ENCODE data around the gene ARID2.

Gene ARID2

DNA sequence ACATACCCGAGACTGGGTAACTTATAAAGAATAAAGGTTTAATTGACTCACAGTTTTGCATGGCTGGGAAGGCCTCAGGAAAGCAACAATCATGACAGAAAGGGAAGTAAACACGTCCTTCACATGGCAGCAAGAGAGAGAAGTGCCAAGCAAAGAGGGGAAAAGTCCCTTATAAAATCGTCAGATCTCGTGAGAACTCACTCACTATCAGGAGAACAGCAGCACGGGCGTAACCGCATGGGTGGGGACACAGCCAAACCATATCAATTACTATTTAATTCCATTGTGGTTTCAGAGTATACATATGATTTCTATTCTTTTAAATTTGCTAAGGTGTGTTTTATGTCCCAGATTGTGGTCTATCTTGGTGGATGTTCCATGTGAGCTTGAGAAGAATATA lies 142.9 kb downstream of the ARID2 start:
- no peak for DNase-seq (ENCODE audit: low read depth)

DNA sequence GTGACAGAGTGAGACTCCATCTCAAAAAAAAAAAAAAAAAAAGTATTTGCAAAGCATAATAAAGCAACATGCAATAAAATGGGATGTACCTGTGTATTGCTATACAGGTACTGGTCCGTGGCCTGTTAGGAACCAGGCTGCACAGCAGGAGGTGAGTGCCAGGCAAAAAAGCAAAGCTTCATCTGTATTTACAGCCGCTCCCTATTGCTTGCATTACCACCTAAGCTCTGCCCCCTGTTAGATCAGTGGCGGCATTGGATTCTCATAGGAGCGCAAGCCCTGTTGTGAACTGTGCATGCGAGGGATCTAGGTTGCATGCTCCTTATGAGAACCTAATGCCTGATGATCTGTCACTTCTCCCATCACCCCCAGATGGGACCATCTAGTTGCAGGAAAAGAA lies 147.6 kb downstream of the ARID2 start:
- no peak for DNase-seq (ENCODE audit: low read depth)

DNA sequence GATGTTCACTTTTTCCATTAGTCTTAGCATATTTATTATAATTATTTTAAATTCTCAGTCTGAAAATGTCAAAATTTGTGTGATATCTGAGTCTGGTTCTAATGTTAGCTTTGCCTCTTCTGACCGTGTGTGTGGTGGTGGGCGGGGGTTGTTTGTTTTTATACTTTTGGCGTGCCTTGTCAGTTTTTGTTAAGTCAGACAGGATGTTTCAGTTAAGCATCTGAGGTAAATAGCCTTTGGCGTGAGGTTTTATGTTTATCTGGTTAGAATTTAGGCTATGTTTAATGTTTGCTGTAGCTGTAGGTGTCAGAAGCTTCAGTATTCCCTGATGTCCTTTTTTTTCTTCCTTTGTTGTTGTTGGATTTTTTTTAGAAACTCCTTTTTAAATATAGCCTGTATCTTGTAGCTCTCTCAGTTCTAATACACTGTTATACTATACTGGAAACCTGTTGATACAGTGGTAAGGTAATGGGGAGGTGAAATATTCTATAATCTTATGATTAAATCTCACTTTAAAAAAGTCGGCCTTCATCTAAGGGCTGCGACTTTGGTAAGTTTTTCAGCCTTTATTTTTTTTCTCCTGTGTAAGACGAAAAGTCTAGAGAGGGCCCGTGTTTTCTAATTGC lies 149.2 kb downstream of the ARID2 start:
- no peak for DNase-seq (ENCODE audit: low read depth)

DNA sequence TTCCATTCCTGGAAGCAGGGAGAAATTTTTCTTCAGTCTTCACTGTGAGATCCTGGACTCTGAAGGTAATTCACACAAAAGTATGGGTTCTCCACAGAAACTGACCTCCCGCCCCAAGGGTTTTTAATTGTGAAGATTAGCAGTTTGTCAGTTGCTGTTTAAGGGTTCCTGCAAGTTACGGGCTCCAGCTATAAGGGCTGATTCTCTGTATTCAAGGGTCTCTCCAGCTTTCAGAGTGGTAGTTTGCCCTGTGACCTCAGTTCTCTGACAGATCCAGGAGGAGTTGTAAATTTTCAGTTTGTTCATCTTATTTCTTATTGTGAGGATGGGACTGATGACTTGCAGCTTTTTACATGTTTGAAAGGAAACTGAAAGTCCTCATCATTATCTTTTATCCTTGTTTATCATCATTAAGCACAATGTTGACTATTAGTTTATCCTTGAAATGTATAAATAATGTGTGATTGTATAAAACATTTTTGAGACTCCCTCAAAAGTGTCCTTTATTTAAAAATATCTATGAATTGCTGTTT lies 149.9 kb downstream of the ARID2 start:
- DNase-seq (ENCODE audit: low read depth): no peak

DNA sequence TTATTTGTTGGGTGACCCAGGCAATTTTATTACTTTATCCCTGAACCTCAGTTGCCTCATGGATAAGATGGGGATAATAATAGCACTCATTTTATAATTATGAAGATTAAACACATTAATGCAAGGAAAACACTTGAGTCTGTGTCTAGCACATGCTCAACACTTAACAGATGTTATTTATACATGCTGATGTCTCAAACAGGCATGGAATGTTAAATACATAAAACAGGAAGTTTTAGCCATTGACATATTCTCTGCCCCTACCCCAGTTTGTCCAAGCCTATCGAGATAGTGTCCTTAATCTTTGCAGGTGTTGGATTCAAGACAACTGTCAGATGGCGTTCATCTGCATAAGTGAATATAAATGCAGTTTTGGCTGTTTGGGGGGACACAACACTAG lies 151.0 kb downstream of the ARID2 start:
- DNase-seq (ENCODE audit: low read depth): no peak

DNA sequence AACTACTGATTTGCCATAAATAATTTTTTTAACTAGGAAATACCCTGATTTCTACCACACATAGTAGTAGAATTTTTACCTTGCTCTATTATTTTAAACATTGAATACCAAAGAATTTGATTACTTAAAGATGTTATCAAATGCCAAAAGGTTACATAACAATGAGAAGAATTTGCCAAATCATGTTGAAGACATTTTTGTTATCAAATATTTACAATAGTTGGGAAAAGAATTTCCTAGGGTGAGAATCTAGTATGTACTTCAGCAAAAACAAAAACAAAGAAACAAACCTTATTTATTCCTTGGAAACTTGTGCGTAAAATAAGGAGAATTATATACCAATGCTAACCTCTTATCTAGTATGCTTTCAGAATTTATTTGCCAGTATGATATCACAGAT lies 153.7 kb downstream of the ARID2 start:
- DNase-seq (ENCODE audit: low read depth): no peak

DNA sequence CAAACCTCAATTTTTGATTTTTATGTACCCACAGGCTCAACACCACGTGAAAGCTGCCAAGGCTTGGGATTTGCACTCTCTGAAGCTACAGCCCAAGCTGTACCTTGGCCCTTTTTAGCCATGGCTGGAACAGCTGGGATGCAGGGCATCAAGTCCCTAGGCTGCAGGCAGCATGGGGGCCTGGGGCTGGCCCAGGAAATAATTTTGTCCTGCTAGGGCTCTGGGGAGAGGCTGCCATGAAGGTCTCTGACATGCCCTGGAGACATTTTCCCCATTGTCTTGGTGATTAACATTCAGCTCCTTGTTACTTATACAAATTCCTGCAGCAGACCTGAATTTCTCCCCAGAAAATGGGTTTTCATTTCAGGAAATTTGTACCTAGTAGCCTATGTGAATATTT lies 157.2 kb downstream of the ARID2 start:
- no peak for DNase-seq (ENCODE audit: low read depth)

DNA sequence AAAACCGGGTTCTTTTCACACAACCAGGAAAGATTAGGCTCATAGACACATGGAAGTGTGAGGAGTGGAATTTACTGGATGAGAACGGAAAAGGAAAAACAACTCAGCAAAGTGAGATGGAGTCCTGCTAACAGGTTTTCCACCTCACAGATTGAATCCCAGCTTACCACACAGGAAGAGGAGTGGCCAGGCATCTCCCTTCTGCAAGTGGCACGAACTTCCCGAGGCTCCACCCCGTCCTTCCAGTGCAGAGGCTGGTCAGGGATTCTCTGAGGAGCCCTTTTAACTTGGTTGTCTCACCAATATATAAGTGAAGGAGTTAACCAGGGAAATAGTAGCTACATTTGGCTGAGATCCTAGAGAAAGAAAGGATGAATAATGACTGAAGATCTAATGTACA lies 158.0 kb downstream of the ARID2 start:
- DNase-seq (ENCODE audit: low read depth): no peak

DNA sequence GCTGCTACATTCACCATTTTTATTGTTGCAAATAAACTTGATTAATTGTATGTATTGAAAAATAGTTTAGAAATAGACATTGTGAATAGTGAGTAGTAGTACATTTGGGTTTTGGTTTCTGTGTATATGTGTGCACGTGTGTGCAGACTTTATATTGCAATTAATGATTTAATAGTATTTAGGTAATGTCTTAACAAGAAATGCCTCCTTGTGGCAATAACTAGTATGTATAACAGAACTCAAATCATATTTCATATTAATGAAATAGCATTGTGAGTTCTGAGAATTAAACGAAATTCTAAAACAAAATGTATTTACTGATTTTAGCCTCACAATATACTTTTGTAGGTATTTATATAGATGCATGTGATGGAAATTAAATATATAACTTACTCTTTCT lies 160.8 kb downstream of the ARID2 start:
- no peak for DNase-seq (ENCODE audit: low read depth)

DNA sequence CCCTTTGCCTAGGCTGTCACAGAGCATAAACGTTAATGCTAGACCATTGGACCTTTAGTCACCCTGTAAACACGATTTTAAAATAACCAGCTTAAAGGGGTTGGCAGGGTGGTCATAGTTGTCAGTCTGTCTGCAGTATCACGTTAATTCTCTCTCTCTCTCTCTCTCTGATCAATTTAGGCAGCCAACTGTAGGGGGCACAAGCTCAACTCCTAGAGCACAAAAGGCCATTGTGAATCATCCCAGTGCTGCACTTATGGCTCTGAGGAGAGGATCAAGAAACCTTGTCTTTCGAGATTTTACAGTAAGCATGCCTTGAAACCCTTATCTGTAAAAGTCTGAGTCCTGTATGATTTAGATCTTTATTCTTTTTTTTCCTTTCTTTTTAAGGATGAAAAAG lies 163.7 kb downstream of the ARID2 start:
- DNase-seq (ENCODE audit: low read depth): no peak

DNA sequence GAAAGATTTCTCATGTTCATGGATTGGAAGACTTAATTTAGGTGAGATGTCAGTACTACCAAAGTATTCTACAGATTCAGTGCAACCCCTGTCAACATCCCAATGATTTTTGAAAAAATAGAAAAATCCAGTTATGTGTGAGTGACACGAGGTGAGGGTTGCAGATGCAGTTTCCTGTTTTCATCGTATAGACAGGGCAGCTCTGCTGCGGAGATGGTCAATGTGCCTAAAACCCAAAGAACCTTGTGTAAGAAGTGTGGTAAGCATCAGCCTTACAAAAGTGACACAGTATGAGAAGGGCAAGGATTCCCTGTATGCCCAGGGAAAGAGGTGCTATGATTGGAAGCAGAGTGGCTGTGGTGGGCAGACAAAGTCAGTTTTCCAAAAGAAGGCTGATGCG lies 166.5 kb downstream of the ARID2 start:
- no peak for DNase-seq (ENCODE audit: low read depth)

DNA sequence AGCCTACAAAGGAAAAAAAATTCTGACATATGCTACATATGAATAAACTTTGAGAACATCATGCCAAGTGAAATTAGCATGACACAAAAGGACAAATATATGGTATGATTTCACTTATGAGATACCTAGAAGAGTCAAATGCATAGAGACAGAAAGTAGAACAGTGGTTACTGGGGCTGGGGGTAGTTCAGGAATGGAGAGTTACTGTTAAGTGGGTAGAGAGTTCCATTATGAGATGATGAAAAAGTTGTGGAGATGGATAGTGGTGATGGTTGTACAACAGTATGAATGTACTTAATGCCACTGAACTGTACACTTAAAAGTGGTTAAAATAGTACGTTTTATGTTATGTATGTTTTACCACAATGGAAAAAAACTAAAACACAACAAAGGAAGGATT lies 168.6 kb downstream of the ARID2 start:
- no peak for DNase-seq (ENCODE audit: low read depth)

DNA sequence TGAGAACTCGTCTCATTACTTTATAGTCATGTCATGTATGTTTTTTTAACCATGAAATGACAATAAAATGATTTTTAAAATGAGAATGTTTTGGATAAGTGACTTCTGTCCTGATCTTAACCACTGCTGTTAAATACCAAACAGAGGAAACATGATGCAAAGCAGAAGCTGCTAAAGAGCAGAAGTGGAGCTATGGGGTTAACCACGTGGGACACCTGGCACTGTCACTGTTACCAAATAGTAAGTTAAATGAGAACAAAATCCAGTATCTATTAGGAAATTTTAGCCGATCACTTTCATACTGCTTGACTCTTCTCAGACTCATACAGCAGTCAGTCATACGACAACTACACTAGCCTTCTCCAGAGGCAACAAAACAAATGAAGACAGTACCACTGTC lies 178.4 kb downstream of the ARID2 start:
- DNase-seq (ENCODE audit: low read depth): no peak

DNA sequence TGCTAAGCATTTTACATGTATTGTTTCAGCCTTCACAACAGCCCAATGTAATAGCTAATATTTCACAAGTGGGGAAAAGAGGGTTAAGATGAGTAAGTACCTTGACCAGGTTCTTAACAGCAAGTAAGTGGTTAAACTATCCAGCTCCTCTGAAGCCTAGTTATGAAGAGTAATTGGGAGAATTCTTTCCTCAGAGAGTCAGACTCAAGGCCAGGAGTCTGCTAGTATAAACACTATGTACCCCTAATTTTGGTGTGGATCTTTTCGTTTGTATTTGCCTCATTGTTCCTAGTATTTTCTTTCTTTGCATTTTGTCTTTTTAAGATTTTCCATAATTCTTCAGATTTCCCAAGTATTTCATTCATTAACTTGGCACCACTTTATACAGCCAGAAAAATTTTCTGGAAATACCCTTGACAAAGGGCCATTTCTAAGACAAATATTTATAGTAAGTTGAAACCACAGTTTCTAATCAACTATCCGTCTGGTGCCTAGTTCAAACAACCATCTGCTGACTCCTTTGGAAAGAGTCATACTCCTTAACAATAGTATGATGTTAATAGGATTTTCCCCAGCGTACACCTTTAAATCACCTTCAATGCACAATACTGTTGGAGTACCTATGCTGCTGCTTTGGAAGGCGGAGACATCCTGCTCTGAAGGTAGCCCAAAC lies 179.7 kb downstream of the ARID2 start:
- no peak for DNase-seq (ENCODE audit: low read depth)

DNA sequence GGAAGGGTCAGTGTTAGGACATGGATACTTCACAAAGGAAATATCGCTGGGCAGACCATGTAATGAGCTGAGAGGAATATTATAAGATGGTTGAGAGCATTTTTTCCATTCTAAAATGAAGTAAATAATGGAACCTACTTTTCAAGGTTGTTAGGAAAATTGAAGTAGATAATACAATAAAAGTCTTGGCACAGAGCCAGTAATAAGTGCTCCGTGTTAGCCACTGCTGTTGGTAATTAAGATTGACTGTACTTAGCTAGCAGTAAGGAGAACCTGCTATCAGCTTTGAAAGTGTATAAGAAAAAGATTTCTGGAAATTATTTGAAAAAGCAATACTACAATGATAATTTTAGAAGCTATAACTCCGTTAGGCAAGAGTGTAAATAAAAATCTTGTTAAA lies 183.3 kb downstream of the ARID2 start:
- DNase-seq (ENCODE audit: low read depth): no peak

DNA sequence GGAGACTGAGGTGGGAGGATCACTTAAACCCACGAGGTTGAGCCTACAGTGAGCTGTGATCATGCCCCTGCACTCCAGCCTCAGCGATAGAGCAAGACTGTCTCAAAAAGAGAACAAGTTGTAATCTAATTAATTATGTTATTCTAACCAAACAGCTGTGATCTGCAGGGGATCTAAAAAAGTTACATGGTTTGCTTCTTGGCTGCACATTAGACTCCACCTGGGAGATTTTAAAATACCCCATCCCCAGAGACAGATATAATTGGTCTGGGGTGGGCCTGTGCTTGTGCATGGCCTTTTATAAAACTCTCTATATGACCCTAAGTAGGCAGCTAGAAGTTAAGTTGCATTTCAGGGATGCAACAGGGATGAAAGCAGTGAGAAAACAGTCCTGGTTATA lies 184.1 kb downstream of the ARID2 start:
- no peak for DNase-seq (ENCODE audit: low read depth)

DNA sequence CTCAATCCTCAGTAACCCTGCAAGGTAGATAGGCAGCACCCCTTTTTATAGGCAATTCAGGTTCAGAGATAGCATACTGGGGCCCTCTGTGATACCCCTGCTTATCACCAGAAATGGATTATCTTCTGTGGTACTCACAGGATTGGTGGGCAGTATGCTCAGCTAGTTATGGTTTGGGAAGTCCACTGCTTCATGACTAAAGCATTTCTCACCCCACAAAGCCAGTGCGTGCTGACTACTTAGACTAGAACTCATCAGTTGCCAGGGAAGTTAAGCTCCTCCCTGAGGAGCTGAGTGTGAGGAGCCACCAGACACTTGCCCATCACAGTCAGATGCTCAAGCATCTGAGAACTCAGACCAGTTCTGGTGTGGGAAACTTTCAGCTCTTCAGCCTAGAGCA lies 184.6 kb downstream of the ARID2 start:
- DNase-seq (ENCODE audit: low read depth): peak; percentile 67

DNA sequence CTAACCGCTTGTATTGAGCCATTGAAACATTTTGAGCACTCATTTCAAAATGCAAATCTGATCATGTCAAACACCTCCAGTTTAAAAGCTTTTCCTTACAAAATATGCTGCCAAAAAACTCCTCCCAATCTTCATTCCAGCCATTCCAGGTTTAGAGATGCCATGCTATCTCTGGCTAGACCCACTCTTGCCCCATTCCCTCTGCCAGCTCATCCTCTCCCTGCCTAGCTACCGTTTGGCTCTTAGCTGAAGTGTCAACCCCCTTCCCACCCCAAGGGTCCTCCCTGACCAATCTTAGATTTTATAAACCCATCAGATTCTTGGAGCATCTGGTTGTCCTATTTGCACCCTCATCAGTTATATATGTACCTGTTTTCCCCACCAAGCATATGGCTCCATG lies 185.9 kb downstream of the ARID2 start:
- no peak for DNase-seq (ENCODE audit: low read depth)

DNA sequence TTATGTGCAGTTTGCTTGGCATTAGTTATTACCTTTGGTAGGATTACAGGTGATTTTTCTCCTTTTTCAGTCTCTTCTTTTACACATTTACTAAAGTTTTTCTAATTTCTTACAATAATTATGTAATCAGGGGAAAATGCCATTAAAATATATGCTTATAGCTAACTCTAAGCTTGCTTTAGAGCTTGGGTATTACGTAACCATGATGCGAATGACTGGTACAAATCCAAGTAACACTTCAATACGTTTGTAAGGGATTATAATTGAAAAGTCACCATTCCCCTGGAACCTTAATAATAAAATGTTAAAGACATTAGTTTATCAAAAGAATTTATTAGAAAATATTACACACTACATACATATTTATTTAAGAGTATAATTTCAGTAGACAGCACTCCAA lies 189.3 kb downstream of the ARID2 start:
- no peak for DNase-seq (ENCODE audit: low read depth)

DNA sequence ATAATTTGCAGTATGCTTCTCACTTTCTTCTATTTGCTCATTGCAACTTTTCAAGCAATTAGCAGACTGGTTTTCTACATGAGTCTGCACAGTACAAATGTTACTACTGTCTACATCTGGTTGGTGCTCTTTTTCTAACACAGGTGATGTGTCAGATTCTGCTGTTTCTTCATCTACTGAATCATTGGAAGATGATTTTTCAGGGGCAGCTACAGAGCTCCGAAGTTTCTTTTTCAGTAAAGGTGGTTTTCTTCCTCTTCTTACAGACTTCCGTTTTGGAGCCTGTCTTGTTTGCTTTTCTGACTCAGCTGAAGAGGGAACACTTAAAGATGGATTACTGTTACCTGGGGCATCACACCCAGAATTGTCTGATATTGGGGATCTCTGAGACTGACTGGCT lies 198.8 kb downstream of the ARID2 start:
- DNase-seq (ENCODE audit: low read depth): no peak

DNA sequence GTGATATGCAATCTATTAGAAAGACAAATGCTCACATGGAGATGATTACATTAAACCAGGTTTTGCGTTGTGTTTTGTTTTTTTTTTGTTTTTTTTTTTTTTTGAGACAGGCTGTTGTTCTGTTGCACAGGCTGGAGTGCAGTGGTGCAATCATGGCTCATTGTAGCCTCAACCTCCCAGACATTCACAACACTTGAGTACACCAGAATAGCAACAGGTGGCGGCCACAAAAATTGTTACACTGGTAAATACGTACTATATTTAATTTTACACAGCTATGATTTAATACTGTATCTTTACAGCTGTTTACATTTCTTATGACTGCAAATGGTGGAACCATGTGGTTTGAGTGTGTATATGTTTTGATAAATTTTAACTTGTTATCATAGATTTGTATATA lies 200.9 kb downstream of the ARID2 start:
- DNase-seq (ENCODE audit: low read depth): no peak

DNA sequence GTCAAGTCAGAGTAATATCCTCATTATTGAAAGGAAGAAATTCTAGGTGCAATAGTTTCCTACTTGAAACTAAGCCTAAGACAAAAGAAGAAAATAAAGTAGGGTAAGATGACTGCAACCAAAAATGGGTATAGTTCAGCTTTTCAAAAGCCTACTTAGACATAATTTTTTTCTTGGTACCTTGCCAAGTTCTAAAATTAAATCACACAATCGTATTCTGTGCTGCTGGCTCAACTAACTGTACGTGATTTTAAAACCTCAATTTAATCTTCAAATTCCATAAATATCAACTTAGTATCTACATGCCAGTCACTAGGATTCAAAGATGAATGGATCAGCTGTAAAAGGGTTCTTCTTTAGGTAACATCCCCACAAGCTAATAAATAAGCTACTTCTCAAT lies 204.0 kb downstream of the ARID2 start:
- no peak for DNase-seq (ENCODE audit: low read depth)

DNA sequence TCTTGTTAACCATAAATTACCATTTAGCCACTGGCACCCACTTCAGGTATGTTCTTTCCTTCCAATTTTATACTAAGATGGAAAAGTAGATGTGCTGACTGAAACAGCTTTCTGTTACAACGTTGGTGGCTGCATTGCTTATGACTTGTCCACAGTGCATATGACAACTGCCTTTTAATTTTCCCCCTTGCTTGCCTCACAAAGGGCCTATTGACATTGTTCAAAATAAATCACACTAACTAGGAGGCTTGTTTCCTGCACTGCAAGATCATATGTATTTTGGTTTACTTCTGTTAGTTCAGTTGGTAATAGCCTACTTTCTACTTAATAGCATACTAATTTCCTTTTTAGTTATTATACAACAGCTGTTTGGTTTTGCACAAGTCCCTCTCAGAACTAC lies 205.4 kb downstream of the ARID2 start:
- DNase-seq (ENCODE audit: low read depth): no peak

DNA sequence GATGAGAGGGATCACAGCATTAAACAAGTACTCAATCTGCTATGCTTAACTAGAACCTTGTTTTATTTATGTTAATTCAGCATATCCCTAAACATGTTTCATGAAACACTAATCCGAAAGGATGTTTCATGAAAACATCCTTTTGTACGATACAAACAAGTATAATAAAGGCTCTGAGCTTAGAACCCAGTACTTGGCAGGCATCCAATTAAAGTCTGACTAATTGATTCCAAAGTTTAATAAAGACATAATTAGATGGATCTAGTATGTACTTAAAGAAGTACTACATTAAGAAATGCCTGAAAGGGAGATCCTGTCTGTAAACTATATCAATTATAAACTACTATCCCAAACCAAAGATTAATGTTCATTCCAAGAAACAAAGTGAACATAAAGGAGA lies 209.1 kb downstream of the ARID2 start:
- DNase-seq (ENCODE audit: low read depth): no peak
